ENCODE measurements around the gene SLC30A4. TPM values are rescaled to one million over a fixed set of nuclear protein-coding genes. Genes with fewer than 3 reads are reported as not detected.

SLC30A4 gene
- total RNA-seq, 2 donors from 2014 or later, result 9.2 to 11.3 TPM

- DNase-seq (ENCODE audit: low spot score), result no peak
- intact Hi-C loops (cut with DNase I), result no loop called here
Observed at GRCh38 chr15:45431511-45431910, 91.0 kb downstream of the SLC30A4 start.

GRCh38 chr15:45429941-45430792 lies 92.4 kb downstream of the SLC30A4 start:
- peak; percentile 94 for DNase-seq (ENCODE audit: low spot score)
- intact Hi-C loops (cut with DNase I), result no loop called here

Other genes with a start within 250 kb of the SLC30A4 start
- 10 to 100 TPM; 26.7 to 27.2 TPM for gene GATM, start 144.2 kb downstream of the SLC30A4 start, total RNA-seq
- gene BLOC1S6, start 64.6 kb upstream of the SLC30A4 start, total RNA-seq, result 10 to 100 TPM; 42.8 to 46.9 TPM
- 10 to 100 TPM; 37.8 to 44.4 TPM for gene SQOR, start 112.3 kb upstream of the SLC30A4 start, total RNA-seq